NB4 (cell line): ENCODE results near the gene FHIP1B.

Experiments used
- DNase-seq: peaks from one replicate; pipeline ENCODE4 v3.0.0; 2010; ENCODE audit warnings: low read depth
- H3K4me3 ChIP-seq: one replicate; pipeline ENCODE4 v1.5.1; 2011; ENCODE audit warnings: mild to moderate bottlenecking, low read depth, low read length, moderate library complexity
- CTCF ChIP-seq: IDR thresholded peaks from one replicate; pipeline ENCODE4 v1.5.1; 2012; ENCODE audit warnings: low read depth, low read length
- MAX ChIP-seq: IDR thresholded peaks from 2 replicates; pipeline ENCODE4 v1.6.1; 2011; ENCODE audit warnings: low read depth, low read length
- MYC ChIP-seq: IDR thresholded peaks from 2 replicates; pipeline ENCODE4 v1.6.1; 2011; ENCODE audit warnings: low read depth, low read length
- POLR2A ChIP-seq: IDR thresholded peaks from 2 replicates; pipeline ENCODE4 v1.6.1; 2011; ENCODE audit warnings: mild to moderate bottlenecking; ENCODE audit not compliant: insufficient read length; ENCODE audit errors: extremely low read depth

Gene FHIP1B

GRCh38 chr11:6269994-6270393 lies 35.6 kb upstream of the FHIP1B start:
- no peak overlapping the region for H3K4me3 ChIP-seq
- TF ChIP-seq CTCF: peak; percentile 15
- no peak for TF ChIP-seq POLR2A
- peak; percentile 9 for DNase-seq

- H3K4me3 ChIP-seq: no peak overlapping the region
- TF ChIP-seq POLR2A: no peak
- no peak for DNase-seq
These were observed 34.4 kb upstream of the FHIP1B start for GRCh38 chr11:6268820-6269219.

GRCh38 chr11:6263662-6264061 lies 29.2 kb upstream of the FHIP1B start:
- no peak overlapping the region for H3K4me3 ChIP-seq
- DNase-seq: no peak
- TF ChIP-seq MYC (no peak), POLR2A (no peak), MAX (no peak), CTCF (no peak)

GRCh38 chr11:6260207-6260726 lies 25.8 kb upstream of the FHIP1B start:
- TF ChIP-seq POLR2A (no peak), MYC (no peak), MAX (no peak), CTCF (no peak)
- H3K4me3 ChIP-seq: no peak overlapping the region
- no peak for DNase-seq

- TF ChIP-seq CTCF: no peak
- no peak for TF ChIP-seq MYC
- TF ChIP-seq POLR2A: no peak
- no peak for TF ChIP-seq MAX
- DNase-seq: no peak
- H3K4me3 ChIP-seq: no peak overlapping the region
These were observed 24.2 kb upstream of the FHIP1B start for GRCh38 chr11:6258571-6259081.

GRCh38 chr11:6258141-6258540 lies 23.7 kb upstream of the FHIP1B start:
- TF ChIP-seq MYC: no peak
- no peak for TF ChIP-seq CTCF
- TF ChIP-seq POLR2A: no peak
- TF ChIP-seq MAX: no peak
- DNase-seq: no peak
- H3K4me3 ChIP-seq: no peak overlapping the region
